Ishikawa (cell line): ENCODE results near the gene LDLR.

ENCODE experiments used
- CEBPB ChIP-seq: IDR thresholded peaks from 2 replicates; pipeline ENCODE4 v1.6.1; 2012
- CREB1 ChIP-seq: IDR thresholded peaks from 2 replicates; pipeline ENCODE4 v1.6.1; 2012; ENCODE audit warnings: low read depth
- EP300 ChIP-seq: IDR thresholded peaks from 2 replicates; pipeline ENCODE4 v1.6.1; 2012; ENCODE audit warnings: borderline replicate concordance
- NFIC ChIP-seq: IDR thresholded peaks from 2 replicates; pipeline ENCODE4 v1.6.1; 2012
- RAD21 ChIP-seq: IDR thresholded peaks from 2 replicates; pipeline ENCODE4 v1.6.1; 2012; ENCODE audit warnings: low read depth
- REST ChIP-seq: IDR thresholded peaks from 2 replicates; pipeline ENCODE4 v1.6.1; 2012; ENCODE audit warnings: low read depth, mild to moderate bottlenecking
- TCF12 ChIP-seq: IDR thresholded peaks from 2 replicates; pipeline ENCODE4 v1.6.1; 2012; ENCODE audit warnings: low read depth
- TEAD4 ChIP-seq: IDR thresholded peaks from 2 replicates; pipeline ENCODE4 v1.6.1; 2012
- YY1 ChIP-seq: IDR thresholded peaks from 2 replicates; pipeline ENCODE4 v1.6.1; 2012; ENCODE audit warnings: low read depth
- TF ChIP-seq, protein P1 (sequence below): IDR thresholded peaks from 2 replicates; pipeline ENCODE4 v1.6.1; 2012

DNA sequence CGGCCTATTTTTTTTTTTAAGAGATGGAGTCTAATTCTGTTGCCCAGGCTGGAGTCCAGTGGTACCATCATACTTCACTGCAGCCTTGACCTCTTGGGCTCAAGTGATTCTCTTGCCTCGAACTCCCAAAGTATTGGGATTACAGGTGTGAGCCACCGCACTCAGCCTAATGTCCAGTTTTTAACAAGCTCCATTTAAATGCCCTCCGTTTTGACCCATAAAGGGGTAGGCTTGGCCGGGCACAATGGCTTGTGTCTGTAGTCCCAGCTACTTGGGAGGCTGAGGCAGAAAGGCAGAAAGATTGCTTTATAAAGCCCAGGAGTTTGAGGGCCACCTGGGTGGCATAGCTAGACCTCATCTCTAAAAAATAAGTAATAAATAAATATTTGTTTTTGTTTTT lies 11.8 kb downstream of the LDLR start:
- TF ChIP-seq RAD21 (no peak), TEAD4 (no peak), YY1 (no peak), NFIC (no peak), CREB1 (no peak), EP300 (no peak), CEBPB (no peak), TCF12 (no peak), REST (no peak)
- TF ChIP-seq, protein P1, sequence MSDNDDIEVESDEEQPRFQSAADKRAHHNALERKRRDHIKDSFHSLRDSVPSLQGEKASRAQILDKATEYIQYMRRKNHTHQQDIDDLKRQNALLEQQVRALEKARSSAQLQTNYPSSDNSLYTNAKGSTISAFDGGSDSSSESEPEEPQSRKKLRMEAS, result no peak
